Peyer's patch (tissue), 4 donors: Measurements from ENCODE around the gene ZNF616.

ENCODE experiments used
- CTCF ChIP-seq, 6 experiments: fragments of 450-650 bp in 4 of 6; fragments of 200-600 bp in 2 of 6; sonication (generic) in 1 of 6; IDR thresholded peaks; one replicate each; pipeline ENCODE4 v1.5.1; 2017 to 2019; ENCODE audit warnings: antibody characterized with exemption in 6 of 6, mild to moderate bottlenecking in 3 of 6, moderate library complexity in 1 of 6
- POLR2A ChIP-seq, 2 donors: fragments of 450-650 bp; IDR thresholded peaks; one replicate each; pipeline ENCODE4 v1.5.1; 2017; ENCODE audit warnings: antibody characterized with exemption in 2 of 2, mild to moderate bottlenecking in 2 of 2, moderate library complexity in 2 of 2

- TF ChIP-seq POLR2A (IDR thresholded peaks at IDR 0.05) (no peak), CTCF (IDR thresholded peaks at IDR 0.05) (no peak)
Observed at GRCh38 chr19:52187407-52187806, 47.7 kb upstream of the ZNF616 start.
